ENCODE measurements around the gene FBXO33. TPM values are rescaled to one million over a fixed set of nuclear protein-coding genes. Genes with fewer than 3 reads are reported as not detected.
A peak's percentile ranks its signal among the peaks of the same experiment; 100 is the strongest.

Gene FBXO33
- total RNA-seq, 3 donors from 2014 or later: 14.8 to 16.7 (median 16.4) TPM

GRCh38 chr14:39417014-39417413, 15.2 kb downstream of the FBXO33 start:
- Mint-ChIP-seq H3K9me3 (peaks cover 29% of the 10 kb centered on the region), H3K36me3 (ENCODE audit: insufficient read depth) (peaks cover 36% of the 10 kb centered on the region), H3K4me3 (no peak overlapping the region), H3K27me3 (ENCODE audit: low read depth) (no peaks in the 10 kb centered on the region), H3K4me1 (ENCODE audit: low read depth) (peaks cover 22% of the 10 kb centered on the region)
- no peak for ATAC-seq
- DNase-seq: no peak

- Mint-ChIP-seq H3K9me3 (peaks cover 32% of the 10 kb centered on the region), H3K4me3 (no peak overlapping the region)
- ATAC-seq: no peak
Measured at GRCh38 chr14:39416072-39416471, 16.2 kb downstream of the FBXO33 start.

GRCh38 chr14:39406560-39406959, 25.7 kb downstream of the FBXO33 start:
- Mint-ChIP-seq H3K9me3 (no peaks in the 10 kb centered on the region), H3K27me3 (ENCODE audit: low read depth) (no peaks in the 10 kb centered on the region), H3K4me3 (no peak overlapping the region), H3K36me3 (ENCODE audit: insufficient read depth) (peaks cover 10% of the 10 kb centered on the region), H3K4me1 (ENCODE audit: low read depth) (peaks cover 22% of the 10 kb centered on the region)
- no peak for DNase-seq
- ATAC-seq: no peak

More at GRCh38 chr14:39416072-39416471, 16.2 kb downstream of the FBXO33 start:
- no peak for DNase-seq
- H3K4me1 Mint-ChIP-seq (ENCODE audit: low read depth): peaks cover 17% of the 10 kb centered on the region
- H3K36me3 Mint-ChIP-seq (ENCODE audit: insufficient read depth): peaks cover 39% of the 10 kb centered on the region
- H3K27me3 Mint-ChIP-seq (ENCODE audit: low read depth): no peaks in the 10 kb centered on the region

GRCh38 chr14:39398382-39398781, 33.9 kb downstream of the FBXO33 start:
- DNase-seq (no peak), ATAC-seq (no peak)
- H3K36me3 Mint-ChIP-seq (ENCODE audit: insufficient read depth): peaks cover 20% of the 10 kb centered on the region
- no peaks in the 10 kb centered on the region for H3K9me3 Mint-ChIP-seq
- H3K4me1 Mint-ChIP-seq (ENCODE audit: low read depth): peaks cover 5% of the 10 kb centered on the region
- no peaks in the 10 kb centered on the region for H3K27me3 Mint-ChIP-seq (ENCODE audit: low read depth)
- H3K4me3 Mint-ChIP-seq: no peak overlapping the region

- H3K27me3 Mint-ChIP-seq (ENCODE audit: low read depth): no peaks in the 10 kb centered on the region
- no peak for DNase-seq
- peaks cover 5% of the 10 kb centered on the region for H3K4me1 Mint-ChIP-seq (ENCODE audit: low read depth)
- peaks cover 19% of the 10 kb centered on the region for H3K36me3 Mint-ChIP-seq (ENCODE audit: insufficient read depth)
- H3K9me3 Mint-ChIP-seq: no peaks in the 10 kb centered on the region
- no peak for ATAC-seq
- no peak overlapping the region for H3K4me3 Mint-ChIP-seq
Measured at GRCh38 chr14:39396448-39396847, 35.8 kb downstream of the FBXO33 start.

GRCh38 chr14:39395555-39396254, 36.5 kb downstream of the FBXO33 start:
- Mint-ChIP-seq H3K4me1 (ENCODE audit: low read depth) (peaks cover 5% of the 10 kb centered on the region), H3K27me3 (ENCODE audit: low read depth) (no peaks in the 10 kb centered on the region), H3K36me3 (ENCODE audit: insufficient read depth) (peaks cover 16% of the 10 kb centered on the region), H3K4me3 (no peak overlapping the region), H3K9me3 (no peaks in the 10 kb centered on the region)
- DNase-seq: no peak
- peak; percentile 35 to 40 for ATAC-seq

- Mint-ChIP-seq H3K4me3 (no peak overlapping the region), H3K27me3 (ENCODE audit: low read depth) (no peaks in the 10 kb centered on the region), H3K4me1 (ENCODE audit: low read depth) (peaks cover 5% of the 10 kb centered on the region)
Measured at GRCh38 chr14:39393289-39393688, 38.9 kb downstream of the FBXO33 start.

GRCh38 chr14:39384177-39384576, 48.1 kb downstream of the FBXO33 start:
- Mint-ChIP-seq H3K4me1 (ENCODE audit: low read depth) (peaks cover 21% of the 10 kb centered on the region), H3K9me3 (no peaks in the 10 kb centered on the region), H3K27me3 (ENCODE audit: low read depth) (no peaks in the 10 kb centered on the region), H3K36me3 (ENCODE audit: insufficient read depth) (peaks cover 17% of the 10 kb centered on the region), H3K4me3 (no peak overlapping the region)
- DNase-seq (no peak), ATAC-seq (no peak)

More at GRCh38 chr14:39393289-39393688, 38.9 kb downstream of the FBXO33 start:
- DNase-seq (no peak), ATAC-seq (no peak)
- Mint-ChIP-seq H3K9me3 (no peaks in the 10 kb centered on the region), H3K36me3 (ENCODE audit: insufficient read depth) (peaks cover 19% of the 10 kb centered on the region)

- peaks cover 21% of the 10 kb centered on the region for H3K4me1 Mint-ChIP-seq (ENCODE audit: low read depth)
- ATAC-seq: no peak
- no peak for DNase-seq
- H3K36me3 Mint-ChIP-seq (ENCODE audit: insufficient read depth): peaks cover 14% of the 10 kb centered on the region
- no peaks in the 10 kb centered on the region for H3K9me3 Mint-ChIP-seq
- H3K4me3 Mint-ChIP-seq: no peak overlapping the region
- no peaks in the 10 kb centered on the region for H3K27me3 Mint-ChIP-seq (ENCODE audit: low read depth)
Measured at GRCh38 chr14:39383741-39384140, 48.5 kb downstream of the FBXO33 start.

GRCh38 chr14:39383026-39383660, 49.1 kb downstream of the FBXO33 start:
- ATAC-seq: peak; percentile 77 to 81
- H3K9me3 Mint-ChIP-seq: no peaks in the 10 kb centered on the region
- H3K4me1 Mint-ChIP-seq (ENCODE audit: low read depth): peaks cover 21% of the 10 kb centered on the region
- DNase-seq: no peak
- peaks cover 9% of the 10 kb centered on the region for H3K36me3 Mint-ChIP-seq (ENCODE audit: insufficient read depth)
- H3K4me3 Mint-ChIP-seq: no peak overlapping the region
- no peaks in the 10 kb centered on the region for H3K27me3 Mint-ChIP-seq (ENCODE audit: low read depth)

- H3K36me3 Mint-ChIP-seq (ENCODE audit: insufficient read depth): peaks cover 7% of the 10 kb centered on the region
- ATAC-seq (no peak), DNase-seq (no peak)
- peaks cover 21% of the 10 kb centered on the region for H3K4me1 Mint-ChIP-seq (ENCODE audit: low read depth)
- H3K4me3 Mint-ChIP-seq: no peak overlapping the region
- no peaks in the 10 kb centered on the region for H3K9me3 Mint-ChIP-seq
- H3K27me3 Mint-ChIP-seq (ENCODE audit: low read depth): no peaks in the 10 kb centered on the region
Measured at GRCh38 chr14:39382463-39382862, 49.8 kb downstream of the FBXO33 start.

GRCh38 chr14:39381366-39381765, 50.9 kb downstream of the FBXO33 start:
- DNase-seq: no peak
- H3K4me3 Mint-ChIP-seq: no peak overlapping the region
- peaks cover 2% of the 10 kb centered on the region for H3K36me3 Mint-ChIP-seq (ENCODE audit: insufficient read depth)
- ATAC-seq: no peak
- peaks cover 24% of the 10 kb centered on the region for H3K4me1 Mint-ChIP-seq (ENCODE audit: low read depth)
- H3K27me3 Mint-ChIP-seq (ENCODE audit: low read depth): no peaks in the 10 kb centered on the region
- H3K9me3 Mint-ChIP-seq: no peaks in the 10 kb centered on the region

GRCh38 chr14:39376667-39377403, 55.4 kb downstream of the FBXO33 start:
- no peaks in the 10 kb centered on the region for H3K9me3 Mint-ChIP-seq

GRCh38 chr14:39374851-39375250, 57.4 kb downstream of the FBXO33 start:
- H3K27me3 Mint-ChIP-seq (ENCODE audit: low read depth): no peaks in the 10 kb centered on the region
- ATAC-seq (no peak), DNase-seq (no peak)
- H3K4me3 Mint-ChIP-seq: no peak overlapping the region
- peaks cover 3% of the 10 kb centered on the region for H3K4me1 Mint-ChIP-seq (ENCODE audit: low read depth)
- peaks cover 14% of the 10 kb centered on the region for H3K36me3 Mint-ChIP-seq (ENCODE audit: insufficient read depth)
- H3K9me3 Mint-ChIP-seq: no peaks in the 10 kb centered on the region

More at GRCh38 chr14:39376667-39377403, 55.4 kb downstream of the FBXO33 start:
- ATAC-seq (no peak), DNase-seq (no peak)
- peaks cover 7% of the 10 kb centered on the region for H3K36me3 Mint-ChIP-seq (ENCODE audit: insufficient read depth)
- no peaks in the 10 kb centered on the region for H3K27me3 Mint-ChIP-seq (ENCODE audit: low read depth)
- peaks cover 3% of the 10 kb centered on the region for H3K4me1 Mint-ChIP-seq (ENCODE audit: low read depth)
- H3K4me3 Mint-ChIP-seq: no peak overlapping the region

All from activated T-cell treated with anti-CD3 and anti-CD28 coated beads, Interleukin-2, amount 50 U/mL, for 4 hours (primary cell).